Neural cell (in vitro differentiated cells): ENCODE data around the gene ALKBH8. TPM values are rescaled to one million over a fixed set of nuclear protein-coding genes. Genes with fewer than 3 reads are reported as not detected.

ENCODE experiments used
- H2AFZ ChIP-seq: fragments of 200-600, 300-800 bp; sonication (generic), shearing (Covaris generic); 2 replicates; pipeline ENCODE4 v1.6.0; 2014; ENCODE audit warnings: low read depth, mild to moderate bottlenecking, antibody characterized with exemption, low read length, moderate library complexity
- H3F3A ChIP-seq: fragments of 200-600 bp; shearing (Covaris generic); 2 replicates; pipeline ENCODE4 v1.6.1; 2016; ENCODE audit warnings: mild to moderate bottlenecking, moderate library complexity, mixed read lengths, antibody characterized with exemption, low read length; ENCODE audit not compliant: insufficient read depth, poor library complexity, severe bottlenecking
- H3K27ac ChIP-seq: fragments of 200-600, 300-800 bp; sonication (generic), shearing (Covaris generic); 2 replicates; pipeline ENCODE4 v1.5.1; 2014; ENCODE audit warnings: mild to moderate bottlenecking, low read length, moderate library complexity
- H3K27me3 ChIP-seq: fragments of 300-800, 200-600 bp; sonication (generic), shearing (Covaris generic); 2 replicates; pipeline ENCODE4 v1.6.0; 2014; ENCODE audit warnings: mild to moderate bottlenecking, low read depth, low read length, moderate library complexity; ENCODE audit not compliant: insufficient read depth
- H3K36me3 ChIP-seq: fragments of 300-800, 200-600 bp; sonication (generic), shearing (Covaris generic); 2 replicates; pipeline ENCODE4 v1.5.1; 2014; ENCODE audit warnings: mild to moderate bottlenecking, antibody characterized with exemption, low read length, moderate library complexity; ENCODE audit not compliant: insufficient read depth
- H3K4me2 ChIP-seq: fragments of 300-800, 200-600 bp; sonication (generic), shearing (Covaris generic); 2 replicates; pipeline ENCODE4 v1.6.0; 2014; ENCODE audit warnings: mild to moderate bottlenecking, low read length
- H3K4me3 ChIP-seq: fragments of 300-800, 200-600 bp; sonication (generic), shearing (Covaris generic); 2 replicates; pipeline ENCODE4 v1.5.1; 2014; ENCODE audit warnings: mild to moderate bottlenecking, low read length, moderate library complexity
- H3K79me2 ChIP-seq: fragments of 200-600 bp; shearing (Covaris generic); replicated peaks from 2 replicates; pipeline ENCODE4 v1.6.0; 2014; ENCODE audit warnings: mild to moderate bottlenecking, low read length, moderate library complexity; ENCODE audit not compliant: insufficient read depth
- H3K9ac ChIP-seq: fragments of 300-800, 200-600 bp; sonication (generic), shearing (Covaris generic); 2 replicates; pipeline ENCODE4 v1.6.1; 2016; ENCODE audit warnings: mild to moderate bottlenecking, low read length, mixed read lengths
- H3K9me2 ChIP-seq: fragments of 200-600 bp; shearing (Covaris generic); 2 replicates; pipeline ENCODE4 v1.6.1; 2016; ENCODE audit warnings: mild to moderate bottlenecking, low read length, mixed read lengths; ENCODE audit not compliant: insufficient read depth
- H3K9me3 ChIP-seq: fragments of 200-600, 300-800 bp; sonication (generic), shearing (Covaris generic); 2 replicates; pipeline ENCODE4 v1.6.1; 2016; ENCODE audit warnings: mild to moderate bottlenecking, mixed run types, low read length, moderate library complexity, mixed read lengths
- H4K20me1 ChIP-seq: fragments of 200-600 bp; shearing (Covaris generic); 2 replicates; pipeline ENCODE4 v1.6.1; 2016; ENCODE audit warnings: mild to moderate bottlenecking, mixed run types; ENCODE audit not compliant: insufficient read depth
- CTCF ChIP-seq: fragments of 450-650 bp; IDR thresholded peaks from 2 replicates; pipeline ENCODE4 v1.5.1; 2014; ENCODE audit warnings: antibody characterized with exemption, mild to moderate bottlenecking, moderate library complexity; ENCODE audit not compliant: poor library complexity, severe bottlenecking
- POLR2AphosphoS5 ChIP-seq: IDR thresholded peaks from 2 replicates; pipeline ENCODE4 v1.6.1; 2012
- SMC3 ChIP-seq: fragments of 450-650 bp; conservative IDR thresholded peaks from 2 replicates; pipeline ENCODE4 v1.6.1; 2014; ENCODE audit warnings: antibody characterized with exemption, mild to moderate bottlenecking, moderate library complexity; ENCODE audit not compliant: poor library complexity
- polyA plus RNA-seq: library from polyadenylated mRNA; depleted of rRNA; stranded (reverse); fragments of >200 nt; gene quantifications from 2 replicates; pipeline ENCODE4 v1.2.3, GENCODE V29; 2014

Gene ALKBH8
- polyA plus RNA-seq, 1 donor from 2014 or later, result 7.6 TPM

GRCh38 chr11:107453594-107454286 lies 111.8 kb downstream of the ALKBH8 start:
- H2AFZ ChIP-seq, result no peak overlapping the region
- no peak overlapping the region for H3K27ac ChIP-seq
- no peak overlapping the region for H3K4me3 ChIP-seq
- peaks cover 28% of the 10 kb centered on the region for H3K79me2 ChIP-seq
- H3K36me3 ChIP-seq, result no peaks in the 10 kb centered on the region
- no peaks in the 10 kb centered on the region for H3K27me3 ChIP-seq
- no peaks in the 10 kb centered on the region for H3K9me3 ChIP-seq
- no peaks in the 10 kb centered on the region for H4K20me1 ChIP-seq
- H3F3A ChIP-seq, result no peaks in the 10 kb centered on the region
- no peak overlapping the region for H3K9ac ChIP-seq
- no peaks in the 10 kb centered on the region for H3K9me2 ChIP-seq
- H3K4me2 ChIP-seq, result no peak overlapping the region
- TF ChIP-seq POLR2AphosphoS5, result no peak
- no peak for TF ChIP-seq CTCF
- TF ChIP-seq SMC3, result no peak

Other genes with a start within 250 kb of the ALKBH8 start
- gene CWF19L2, start 107.9 kb downstream of the ALKBH8 start, polyA plus RNA-seq, result 4.3 and 4.9 TPM in 2 replicates
- 11.9 and 12.5 TPM in 2 replicates for gene ELMOD1, start 25.4 kb upstream of the ALKBH8 start, polyA plus RNA-seq
- gene SLN, start 146.3 kb upstream of the ALKBH8 start, polyA plus RNA-seq, result not detected in 2 replicates